HG03159 (cell line): ENCODE measurements around the gene LY6G5B.

ENCODE experiments used
- ATAC-seq: cut with Tn5 transposase; IDR thresholded peaks from one replicate; pipeline ENCODE4 v1.9.1; 2021; ENCODE audit warnings: mild to moderate bottlenecking, moderate library complexity; ENCODE audit not compliant: unreplicated experiment

LY6G5B gene

GRCh38 chr6:31640612-31641011 is 29.2 kb upstream of the LY6G5B start:
- ATAC-seq, result no peak

GRCh38 chr6:31641370-31641769 is 28.4 kb upstream of the LY6G5B start:
- ATAC-seq, result no peak

GRCh38 chr6:31642798-31643570 is 26.8 kb upstream of the LY6G5B start:
- ATAC-seq, result no peak

GRCh38 chr6:31643818-31644454 is 25.8 kb upstream of the LY6G5B start:
- ATAC-seq, result no peak

GRCh38 chr6:31645325-31645724 is 24.5 kb upstream of the LY6G5B start:
- ATAC-seq, result no peak

GRCh38 chr6:31651602-31652191 is 18.1 kb upstream of the LY6G5B start:
- ATAC-seq, result peak; percentile 29

GRCh38 chr6:31652925-31653724 is 16.7 kb upstream of the LY6G5B start:
- peak; percentile 62 for ATAC-seq

GRCh38 chr6:31654574-31655348 is 15.0 kb upstream of the LY6G5B start:
- ATAC-seq, result no peak

- ATAC-seq, result no peak
Observed at GRCh38 chr6:31655349-31656237, 14.2 kb upstream of the LY6G5B start, which contains the start of gene APOM. Gene APOM (plus strand): TSS chr6:31655894. CDS start chr6:31655967, 73 bp downstream.

- ATAC-seq, result no peak
Observed at GRCh38 chr6:31657406-31658157, 12.2 kb upstream of the LY6G5B start.

GRCh38 chr6:31658158-31658688 is 11.6 kb upstream of the LY6G5B start:
- ATAC-seq, result no peak

- ATAC-seq, result no peak
Observed at GRCh38 chr6:31658983-31659648, 10.7 kb upstream of the LY6G5B start.

- peak; percentile 2 for ATAC-seq
Observed at GRCh38 chr6:31659649-31660380, 10.0 kb upstream of the LY6G5B start.

- ATAC-seq, result peak; percentile 38
Observed at GRCh38 chr6:31660381-31661261, 9.2 kb upstream of the LY6G5B start, which contains the start of gene C6orf47. Gene C6orf47 (minus strand): TSS chr6:31660778. CDS start chr6:31659947, 831 bp downstream.

- ATAC-seq, result no peak
Observed at GRCh38 chr6:31661262-31662123, 8.3 kb upstream of the LY6G5B start.
